ENCODE results near the gene TSPAN33. TPM values are rescaled to one million over a fixed set of nuclear protein-coding genes. Genes with fewer than 3 reads are reported as not detected.

Gene TSPAN33
- total RNA-seq, 1 experiment from 2014 or later, result 1.6 TPM

DNA sequence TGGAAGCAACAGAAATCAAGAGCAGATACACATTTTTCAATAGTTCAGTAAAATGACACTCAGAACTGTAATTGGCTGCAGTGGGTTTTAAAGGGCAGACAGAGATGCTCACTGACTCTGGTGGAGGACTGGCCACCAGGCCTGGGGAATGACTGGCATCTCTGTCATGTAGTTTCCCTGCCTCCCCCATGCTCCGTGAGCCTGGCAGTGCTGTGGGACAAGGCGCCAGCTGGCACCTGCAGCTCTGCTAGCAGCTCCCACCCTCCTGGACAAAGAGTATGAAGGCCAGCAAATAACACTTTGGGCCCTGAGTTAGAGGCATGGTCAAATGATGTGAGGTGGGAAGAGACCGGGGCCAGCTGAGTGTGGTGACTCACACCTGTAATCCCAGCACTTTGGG is 15.0 kb downstream of the TSPAN33 start:
- Histone ChIP-seq H3K36me3 (ENCODE audit: insufficient read depth, low read length, poor library complexity, severe bottlenecking) (no peaks in the 10 kb centered on the region), H3K27me3 (replicated peaks; ENCODE audit: insufficient read depth, low read depth, low read length, poor library complexity) (no peaks in the 10 kb centered on the region), H3K9me3 (ENCODE audit: low read depth, low read length, poor library complexity, severe bottlenecking) (no peaks in the 10 kb centered on the region), H3K27ac (ENCODE audit: low read depth, low read length, poor library complexity, severe bottlenecking) (no peak overlapping the region), H3K4me1 (ENCODE audit: insufficient read depth, low read length, poor library complexity, severe bottlenecking) (no peaks in the 10 kb centered on the region), H3K4me3 (ENCODE audit: low read depth, low read length, poor library complexity, severe bottlenecking) (no peak overlapping the region)
- POLR2A ChIA-PET (ENCODE audit: low non-redundant PET), result interaction anchor here (0.6 to 0.7 kb wide), 2 partner anchors 9 to 249 kb away, joined by 3 read pairs; no protein-coding TSS in a partner anchor
- no peak for DNase-seq (ENCODE audit: low spot score)
- BruUV-seq (replicated peaks), result no TSS peak
- CTCF ChIA-PET, result no interaction called here
- intact Hi-C loops (cut with micrococcal nuclease; ENCODE audit: unreplicated experiment), result no loop called here
- TF ChIP-seq, protein P1, sequence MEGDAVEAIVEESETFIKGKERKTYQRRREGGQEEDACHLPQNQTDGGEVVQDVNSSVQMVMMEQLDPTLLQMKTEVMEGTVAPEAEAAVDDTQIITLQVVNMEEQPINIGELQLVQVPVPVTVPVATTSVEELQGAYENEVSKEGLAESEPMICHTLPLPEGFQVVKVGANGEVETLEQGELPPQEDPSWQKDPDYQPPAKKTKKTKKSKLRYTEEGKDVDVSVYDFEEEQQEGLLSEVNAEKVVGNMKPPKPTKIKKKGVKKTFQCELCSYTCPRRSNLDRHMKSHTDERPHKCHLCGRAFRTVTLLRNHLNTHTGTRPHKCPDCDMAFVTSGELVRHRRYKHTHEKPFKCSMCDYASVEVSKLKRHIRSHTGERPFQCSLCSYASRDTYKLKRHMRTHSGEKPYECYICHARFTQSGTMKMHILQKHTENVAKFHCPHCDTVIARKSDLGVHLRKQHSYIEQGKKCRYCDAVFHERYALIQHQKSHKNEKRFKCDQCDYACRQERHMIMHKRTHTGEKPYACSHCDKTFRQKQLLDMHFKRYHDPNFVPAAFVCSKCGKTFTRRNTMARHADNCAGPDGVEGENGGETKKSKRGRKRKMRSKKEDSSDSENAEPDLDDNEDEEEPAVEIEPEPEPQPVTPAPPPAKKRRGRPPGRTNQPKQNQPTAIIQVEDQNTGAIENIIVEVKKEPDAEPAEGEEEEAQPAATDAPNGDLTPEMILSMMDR (conservative IDR thresholded peaks at IDR 0.05; ENCODE audit: low read depth, low read length), result no peak
- TF ChIP-seq EZH2 (IDR thresholded peaks at IDR 0.05; ENCODE audit: borderline replicate concordance, low read depth, low read length, poor library complexity, severe bottlenecking), result no peak

DNA sequence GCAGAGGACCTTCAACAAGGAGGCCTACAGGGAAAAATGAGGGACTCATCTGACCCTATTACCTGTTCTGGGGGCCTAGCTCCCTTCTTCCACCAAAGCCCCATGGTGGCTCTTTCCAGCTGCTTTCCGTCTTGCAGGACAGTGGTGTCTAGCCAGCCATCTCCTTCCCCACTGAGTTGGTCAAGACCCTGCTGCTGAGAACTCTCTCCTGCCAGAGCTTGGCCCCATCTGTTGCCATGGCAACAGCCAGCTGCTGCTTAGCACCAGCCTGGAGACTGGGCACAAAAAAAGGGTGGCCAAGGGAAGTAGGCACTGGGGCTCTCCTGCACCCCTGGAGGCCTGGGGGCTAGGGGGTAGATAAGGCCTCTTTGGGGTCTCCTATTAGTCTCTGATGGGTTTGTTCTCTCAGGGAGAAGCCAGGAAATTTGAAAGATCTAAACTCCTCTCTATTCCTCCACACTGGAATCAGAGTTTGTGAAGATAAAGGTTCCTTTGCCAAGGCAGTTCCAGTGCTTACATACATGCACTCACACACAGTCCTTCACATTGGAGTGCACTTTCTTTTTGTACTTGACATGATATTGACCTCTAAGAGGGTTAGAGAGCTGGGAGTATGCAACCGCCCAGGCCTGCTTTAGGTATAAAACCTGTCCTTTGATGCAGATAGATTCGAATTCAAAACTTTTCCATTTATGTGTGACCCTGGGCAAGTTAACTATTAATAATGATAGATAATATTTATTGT is 15.8 kb downstream of the TSPAN33 start:
- ChIA-PET CTCF (no interaction called here), POLR2A (ENCODE audit: low non-redundant PET) (interaction anchor here (0.6 kb wide), 1 partner anchor 9 kb away, joined by 3 read pairs; no protein-coding TSS in a partner anchor)
- Histone ChIP-seq H3K4me3 (ENCODE audit: low read depth, low read length, poor library complexity, severe bottlenecking) (no peak overlapping the region), H3K9me3 (ENCODE audit: low read depth, low read length, poor library complexity, severe bottlenecking) (no peaks in the 10 kb centered on the region), H3K27ac (ENCODE audit: low read depth, low read length, poor library complexity, severe bottlenecking) (no peak overlapping the region), H3K27me3 (replicated peaks; ENCODE audit: insufficient read depth, low read depth, low read length, poor library complexity) (no peaks in the 10 kb centered on the region), H3K4me1 (ENCODE audit: insufficient read depth, low read length, poor library complexity, severe bottlenecking) (no peaks in the 10 kb centered on the region), H3K36me3 (ENCODE audit: insufficient read depth, low read length, poor library complexity, severe bottlenecking) (no peaks in the 10 kb centered on the region)
- TF ChIP-seq EZH2 (IDR thresholded peaks at IDR 0.05; ENCODE audit: borderline replicate concordance, low read depth, low read length, poor library complexity, severe bottlenecking), result no peak
- TF ChIP-seq, protein P1 (conservative IDR thresholded peaks at IDR 0.05; ENCODE audit: low read depth, low read length), result no peak
- BruUV-seq (replicated peaks), result no TSS peak
- no peak for DNase-seq (ENCODE audit: low spot score)
- intact Hi-C loops (cut with micrococcal nuclease; ENCODE audit: unreplicated experiment), result no loop called here

DNA sequence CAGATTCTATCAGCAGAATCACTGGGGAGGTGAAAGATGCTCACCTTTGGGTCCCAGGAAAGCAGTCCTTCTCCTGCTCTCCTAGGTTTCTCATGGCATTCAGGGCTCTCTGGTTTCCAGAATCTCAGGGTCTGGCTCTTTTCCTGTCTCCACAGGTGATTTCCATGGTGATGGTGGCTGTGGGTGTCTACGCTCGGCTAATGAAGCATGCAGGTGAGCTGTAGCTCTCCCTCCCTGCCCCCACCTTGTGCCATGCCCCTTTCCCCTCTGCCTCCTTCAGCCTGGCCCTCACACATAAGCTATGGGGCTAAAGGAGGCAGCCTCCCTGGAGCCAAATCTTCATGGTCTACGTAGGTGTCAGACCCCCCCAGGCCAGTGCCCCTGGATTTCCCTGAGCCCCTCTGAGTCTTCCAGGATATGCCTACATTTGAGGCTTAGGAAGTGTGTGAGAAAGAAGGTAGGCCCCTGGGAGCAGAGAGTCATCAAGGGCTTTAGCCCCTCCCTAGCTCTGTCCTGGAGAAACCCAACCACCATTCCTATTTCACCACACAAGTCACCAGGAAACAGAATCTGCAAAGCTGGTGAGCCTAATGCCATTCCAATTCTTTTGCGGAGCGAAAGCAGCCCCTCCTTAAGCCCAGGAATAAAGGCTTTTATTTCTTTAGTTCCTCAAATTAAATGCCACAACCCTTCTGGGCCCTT is 17.2 kb downstream of the TSPAN33 start:
- Histone ChIP-seq H3K4me3 (ENCODE audit: low read depth, low read length, poor library complexity, severe bottlenecking) (no peak overlapping the region), H3K4me1 (ENCODE audit: insufficient read depth, low read length, poor library complexity, severe bottlenecking) (no peaks in the 10 kb centered on the region), H3K9me3 (ENCODE audit: low read depth, low read length, poor library complexity, severe bottlenecking) (no peaks in the 10 kb centered on the region), H3K36me3 (ENCODE audit: insufficient read depth, low read length, poor library complexity, severe bottlenecking) (no peaks in the 10 kb centered on the region), H3K27ac (ENCODE audit: low read depth, low read length, poor library complexity, severe bottlenecking) (no peak overlapping the region), H3K27me3 (replicated peaks; ENCODE audit: insufficient read depth, low read depth, low read length, poor library complexity) (no peaks in the 10 kb centered on the region)
- ChIA-PET CTCF (no interaction called here), POLR2A (ENCODE audit: low non-redundant PET) (no interaction called here)
- no peak for DNase-seq (ENCODE audit: low spot score)
- intact Hi-C loops (cut with micrococcal nuclease; ENCODE audit: unreplicated experiment), result no loop called here
- no peak for TF ChIP-seq EZH2 (IDR thresholded peaks at IDR 0.05; ENCODE audit: borderline replicate concordance, low read depth, low read length, poor library complexity, severe bottlenecking)
- TF ChIP-seq, protein P1 (conservative IDR thresholded peaks at IDR 0.05; ENCODE audit: low read depth, low read length), result no peak
- no TSS peak for BruUV-seq (replicated peaks)
